ENCODE results near the gene SCAMP3.
"Not testable (repeated sequence)": the region's sequence is repeated elsewhere in the genome, so short reads cannot be mapped to it uniquely, and the experiment has no call there.

SCAMP3 gene

DNA sequence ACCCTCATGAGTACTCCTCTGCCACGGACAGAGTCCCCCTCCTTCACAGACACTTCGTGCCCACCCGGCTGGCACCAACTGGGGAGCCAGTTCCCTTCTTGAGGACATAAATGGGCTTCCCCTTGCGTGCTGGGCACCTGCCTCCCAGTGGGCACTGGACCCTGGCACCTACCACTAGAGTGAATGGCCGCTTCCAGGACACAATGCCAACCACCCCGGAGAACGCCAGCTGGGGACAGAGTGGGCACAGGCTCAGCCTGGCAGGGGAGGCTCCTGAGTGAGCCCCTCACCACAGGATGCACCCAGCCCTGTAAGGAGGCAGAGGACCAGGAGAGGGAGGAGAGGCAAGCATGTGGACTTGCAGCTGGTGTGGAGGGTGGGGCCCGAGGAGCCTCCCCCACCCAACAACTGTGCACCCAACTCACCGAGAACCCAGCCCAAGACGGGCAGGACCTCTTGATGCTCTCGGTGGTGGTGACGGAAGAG lies 7.9 kb downstream of the SCAMP3 start:
- DNase-seq (ENCODE audit: low read depth), result no peak

GRCh38 chr1:155253797-155254196 lies 8.4 kb downstream of the SCAMP3 start:
- no peak for DNase-seq (ENCODE audit: low read depth)

DNA sequence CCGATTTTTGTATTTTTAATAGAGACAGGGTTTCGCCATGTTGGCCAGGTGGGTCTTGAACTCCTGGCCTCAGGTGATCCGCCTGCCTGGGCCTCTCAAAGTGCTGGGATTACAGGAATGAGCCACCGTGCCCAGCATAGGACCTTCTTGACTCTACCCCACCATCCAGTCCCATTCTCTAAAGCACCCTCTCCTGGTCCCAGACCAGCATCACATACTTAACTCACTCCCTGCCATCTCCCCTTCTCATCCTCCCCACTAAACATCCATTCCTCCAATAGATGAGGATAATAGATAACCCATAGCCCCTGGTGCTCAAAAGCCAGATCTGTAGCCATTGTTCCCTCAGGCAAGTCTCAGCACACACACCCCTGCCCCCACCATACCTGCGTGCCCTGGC lies 9.0 kb downstream of the SCAMP3 start:
- no peak for DNase-seq (ENCODE audit: low read depth)

- no peak for DNase-seq (ENCODE audit: low read depth)
Measured at GRCh38 chr1:155251566-155251965, 10.6 kb downstream of the SCAMP3 start.

DNA sequence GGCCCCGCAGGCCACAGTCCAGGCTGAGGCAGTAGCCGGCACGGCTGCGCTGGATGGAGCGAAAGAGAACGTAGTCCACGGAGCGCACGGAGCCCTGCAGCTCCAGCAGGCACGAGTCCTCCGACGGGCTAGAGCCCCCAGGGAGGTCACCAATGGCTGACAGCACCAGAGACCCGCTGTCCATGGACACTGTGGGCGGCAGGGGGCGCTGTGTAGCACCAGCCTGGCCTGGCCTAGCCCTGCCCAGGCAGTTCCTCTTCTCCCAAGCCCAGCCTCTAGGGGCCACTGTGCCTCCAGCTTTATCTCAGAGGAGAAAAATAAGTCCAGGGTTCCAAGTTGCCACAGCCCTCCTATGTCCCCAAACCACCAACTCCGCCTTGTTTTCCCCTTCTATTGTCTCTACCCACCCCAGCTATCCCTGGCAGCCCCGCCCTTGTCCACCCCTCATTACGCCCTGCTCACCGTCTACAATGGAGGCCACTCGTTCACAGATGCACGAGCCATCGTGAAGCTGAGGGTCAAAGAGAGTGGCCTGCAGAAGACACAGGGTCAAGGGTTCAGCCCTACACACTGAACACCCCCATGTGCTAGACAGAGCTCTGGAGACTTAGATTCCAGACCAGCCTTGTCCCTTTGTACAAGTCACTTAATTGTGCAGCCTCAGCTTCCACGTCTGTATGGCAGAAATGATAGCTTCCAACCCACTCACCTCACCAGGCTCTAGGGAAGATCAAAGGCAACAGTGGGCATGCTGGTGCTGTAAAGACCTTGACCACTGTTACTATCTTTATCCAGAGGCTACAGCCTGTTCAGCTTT lies 11.3 kb downstream of the SCAMP3 start:
- DNase-seq (ENCODE audit: low read depth), result peak; percentile 84

DNA sequence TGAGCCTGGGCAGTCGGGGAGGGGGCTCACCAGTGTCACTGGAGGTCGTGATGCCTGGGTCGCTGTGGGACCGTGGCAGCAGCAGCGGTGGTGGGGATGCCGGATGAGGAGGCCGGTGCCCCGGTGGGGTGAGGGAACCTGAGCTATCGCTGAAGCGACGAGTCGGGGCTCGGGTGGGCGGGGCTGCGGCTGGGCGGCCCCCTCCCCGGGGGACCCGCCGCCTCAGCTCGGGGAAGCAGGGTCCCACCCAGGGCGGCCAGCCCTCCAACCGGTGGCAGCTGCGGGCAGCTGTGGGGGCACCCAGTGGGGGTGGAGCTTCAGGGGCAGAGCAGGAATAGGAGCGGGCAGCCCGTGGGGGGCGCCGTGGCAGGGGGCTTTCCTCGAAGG lies 11.9 kb downstream of the SCAMP3 start:
- no peak for DNase-seq (ENCODE audit: low read depth)

GRCh38 chr1:155247667-155248553 lies 14.2 kb downstream of the SCAMP3 start:
- DNase-seq (ENCODE audit: low read depth), result no peak

- DNase-seq (ENCODE audit: low read depth), result not testable (repeated sequence)
Measured at GRCh38 chr1:155246796-155247195, 15.4 kb downstream of the SCAMP3 start.

DNA sequence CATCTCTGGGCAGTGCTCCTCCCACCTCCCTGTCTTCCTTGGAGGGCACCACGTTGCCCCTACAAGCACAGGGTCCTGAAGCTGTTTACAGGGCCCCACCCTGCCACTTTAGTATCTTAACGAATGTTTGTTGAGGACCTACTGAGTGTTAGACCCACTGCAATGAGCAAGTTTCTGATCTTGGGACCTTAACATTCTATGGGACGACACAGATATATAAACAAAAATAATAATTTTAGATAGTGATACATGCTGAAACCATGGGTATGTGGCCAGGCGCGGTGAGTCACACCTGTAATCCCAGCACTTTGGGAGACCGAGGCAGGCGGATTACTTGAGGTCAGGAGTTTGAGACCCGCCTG lies 17.0 kb downstream of the SCAMP3 start:
- DNase-seq (ENCODE audit: low read depth), result no peak

- peak; percentile 80 for DNase-seq (ENCODE audit: low read depth)
Measured at GRCh38 chr1:155244368-155245162, 17.6 kb downstream of the SCAMP3 start.

- DNase-seq (ENCODE audit: low read depth), result no peak
Measured at GRCh38 chr1:155242805-155243358, 19.3 kb downstream of the SCAMP3 start.

DNA sequence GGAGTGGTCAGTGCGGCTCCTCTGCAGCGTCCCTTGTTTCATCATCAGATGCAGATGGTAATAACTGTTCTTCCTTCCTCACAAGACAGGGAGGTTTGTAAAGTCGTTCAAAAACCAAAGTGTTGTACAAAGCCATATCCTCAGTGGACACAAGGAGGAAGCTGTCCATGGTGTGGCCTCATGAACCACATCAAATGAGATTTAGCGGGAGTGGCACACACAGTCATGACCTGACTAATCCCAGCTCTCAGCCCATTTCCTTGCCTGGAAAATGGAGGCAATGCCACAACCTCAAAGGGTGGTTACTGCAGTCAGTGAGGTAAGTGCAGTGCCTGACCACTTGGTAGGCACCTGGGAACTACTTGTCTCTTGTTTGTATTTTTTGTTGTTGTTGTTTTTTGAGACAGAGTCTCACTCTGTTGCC lies 20.3 kb downstream of the SCAMP3 start:
- DNase-seq (ENCODE audit: low read depth), result no peak

DNA sequence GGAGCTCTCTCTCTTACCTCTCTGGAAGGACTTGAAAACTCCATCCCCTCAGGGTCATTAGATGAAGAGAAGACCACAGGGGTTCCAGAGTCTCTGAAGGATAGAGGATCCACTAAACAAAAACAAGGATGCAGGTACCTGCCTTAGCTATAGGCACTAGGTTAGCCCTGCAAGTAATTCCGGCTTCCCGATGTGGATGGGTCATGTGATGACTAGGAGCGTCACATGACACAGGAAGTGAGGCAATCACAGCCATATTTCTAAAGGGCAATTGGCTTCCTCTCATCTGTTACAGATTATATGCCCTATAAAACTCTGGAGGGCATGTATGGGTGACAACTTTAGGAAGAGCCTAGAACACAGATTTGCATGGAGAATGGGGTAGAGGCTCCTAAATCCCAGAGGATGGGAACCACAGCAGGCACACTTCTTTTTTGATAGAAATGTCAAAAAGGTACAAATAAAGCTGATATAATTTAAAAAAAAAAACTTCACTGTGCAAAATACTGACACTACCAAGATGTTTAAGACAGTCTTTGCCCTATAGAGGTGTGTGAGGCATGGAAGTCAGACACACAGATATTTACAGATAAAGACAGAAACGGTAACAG lies 21.0 kb downstream of the SCAMP3 start:
- DNase-seq (ENCODE audit: low read depth), result peak; percentile 36

- no peak for DNase-seq (ENCODE audit: low read depth)
Measured at GRCh38 chr1:155236451-155236850, 25.7 kb downstream of the SCAMP3 start.

GRCh38 chr1:155235375-155235774 lies 26.8 kb downstream of the SCAMP3 start:
- DNase-seq (ENCODE audit: low read depth), result not testable (repeated sequence)

- not testable (repeated sequence) for DNase-seq (ENCODE audit: low read depth)
Measured at GRCh38 chr1:155233502-155233901, 28.7 kb downstream of the SCAMP3 start.

DNA sequence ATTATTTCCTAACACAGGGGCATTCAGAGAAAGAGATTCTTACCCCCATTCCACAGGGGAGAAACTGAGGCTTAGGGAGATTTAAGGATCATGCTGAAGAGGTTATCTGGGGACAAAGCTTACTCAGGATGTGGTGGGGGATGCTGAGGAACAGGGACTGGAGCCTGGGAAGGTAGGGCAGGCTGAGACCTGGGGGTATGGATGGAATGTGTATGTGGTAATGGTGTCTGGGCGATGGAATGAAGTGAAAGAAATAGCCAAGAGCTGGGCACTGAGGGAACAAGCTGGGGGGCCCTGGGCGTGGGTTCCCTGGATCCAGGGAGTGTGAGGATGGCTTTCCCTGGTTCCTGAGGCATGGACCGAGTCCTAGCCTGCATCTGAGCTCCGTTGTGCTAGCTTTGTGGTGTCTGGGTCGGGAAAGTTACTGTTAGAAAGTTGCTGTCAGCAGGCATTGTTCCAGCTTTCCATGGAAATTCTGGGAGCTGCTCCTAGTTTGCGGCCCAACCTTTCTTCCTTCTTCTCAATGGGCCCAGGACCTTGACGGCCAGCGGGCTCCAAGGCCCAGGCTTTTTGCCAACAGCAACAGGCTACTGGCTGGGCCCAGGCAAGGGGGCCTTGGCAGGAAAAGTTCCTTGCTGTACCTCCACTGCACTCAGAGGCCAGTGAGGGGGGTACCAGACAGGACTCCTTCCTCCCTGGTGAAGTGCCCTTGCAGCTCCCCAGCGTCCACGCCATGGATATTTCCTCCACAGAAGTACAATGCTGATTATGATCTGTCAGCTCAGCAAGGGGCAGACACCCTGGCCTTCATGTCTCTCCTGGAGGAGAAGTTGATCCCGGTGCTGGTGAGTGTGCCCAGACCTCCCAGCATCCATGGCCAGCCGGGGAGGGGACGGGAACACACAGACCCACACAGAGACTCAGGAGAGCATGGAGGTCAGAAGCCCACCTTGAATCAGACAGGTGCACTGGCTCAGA lies 29.9 kb downstream of the SCAMP3 start:
- DNase-seq (ENCODE audit: low read depth), result not testable (repeated sequence)

DNA sequence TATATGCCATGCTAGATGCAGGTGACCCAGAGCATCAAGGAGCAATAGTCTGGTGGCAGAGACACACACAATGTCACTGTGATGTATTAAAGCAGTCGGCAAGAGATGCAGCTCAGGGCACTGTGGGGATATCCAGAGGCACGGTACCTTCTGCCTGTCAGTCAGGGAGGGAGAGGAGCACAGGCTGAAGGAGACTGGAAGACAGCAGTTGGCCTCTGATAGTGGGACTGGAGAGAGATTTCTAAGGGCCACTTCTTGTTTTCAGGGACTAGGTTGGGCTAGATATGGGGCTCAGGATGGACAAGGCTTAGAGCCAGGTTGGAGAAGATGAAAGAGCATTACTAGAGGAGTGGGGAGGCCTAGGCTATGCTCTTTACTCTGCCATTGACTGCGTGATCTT lies 30.9 kb downstream of the SCAMP3 start:
- not testable (repeated sequence) for DNase-seq (ENCODE audit: low read depth)

DNA sequence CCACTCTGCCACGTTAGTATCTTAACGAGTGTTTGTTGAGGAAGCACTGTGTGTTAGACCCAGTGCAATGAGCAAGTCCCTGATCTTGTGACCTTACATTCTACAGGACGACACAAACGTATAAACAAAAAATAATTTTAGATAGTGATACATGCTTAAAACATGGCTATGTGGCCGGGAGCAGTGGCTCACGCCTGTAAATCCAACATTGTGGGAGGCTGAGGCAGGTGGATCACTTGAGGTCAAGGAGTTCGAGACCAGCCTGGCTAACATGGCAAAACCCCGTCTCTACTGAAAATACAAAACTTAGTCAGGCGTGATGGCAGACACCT lies 34.1 kb downstream of the SCAMP3 start:
- DNase-seq (ENCODE audit: low read depth), result no peak
